Activated T-cell treated with anti-CD3 and anti-CD28 coated beads, Interleukin-2, amount 50 U/mL, for 72 hours (primary cell): Measurements from ENCODE around the gene TRAF7. TPM values are rescaled to one million over a fixed set of nuclear protein-coding genes. Genes with fewer than 3 reads are reported as not detected.
A peak's percentile ranks its signal among the peaks of the same experiment; 100 is the strongest.
"Not testable (repeated sequence)": the region's sequence is repeated elsewhere in the genome, so short reads cannot be mapped to it uniquely, and the experiment has no call there.

ENCODE experiments used
- ATAC-seq, 2 donors: fragments of 150-1000 bp; cut with Tn5 transposase; replicated peaks in 1 of 2; 2 replicates each; pipeline ENCODE4 v1.10.0; 2021; ENCODE audit warnings: moderate library complexity in 2 of 2, mild to moderate bottlenecking in 1 of 2
- DNase-seq, 2 donors: peaks; one replicate each; pipeline ENCODE4 v3.0.0; 2021 to 2022; ENCODE audit warnings: mixed read lengths in 1 of 2
- H3K27ac Mint-ChIP-seq: one replicate; pipeline ENCODE4 v1.8.0; 2022; ENCODE audit warnings: mild to moderate bottlenecking, moderate library complexity, mixed read lengths
- H3K27me3 Mint-ChIP-seq: one replicate; pipeline ENCODE4 v1.8.0; 2022; ENCODE audit warnings: low read depth, mixed read lengths
- H3K36me3 Mint-ChIP-seq, 2 donors: one replicate each; pipeline ENCODE4 v1.8.0; 2022; ENCODE audit warnings: mixed read lengths in 2 of 2, mild to moderate bottlenecking in 1 of 2; ENCODE audit not compliant: insufficient read depth in 2 of 2
- H3K4me1 Mint-ChIP-seq: one replicate; pipeline ENCODE4 v1.8.0; 2022; ENCODE audit warnings: low read depth, mixed read lengths
- H3K4me3 Mint-ChIP-seq, 2 donors: one replicate each; pipeline ENCODE4 v1.8.0; 2022; ENCODE audit warnings: mild to moderate bottlenecking in 2 of 2, mixed read lengths in 2 of 2, moderate library complexity in 2 of 2
- H3K9me3 Mint-ChIP-seq, 2 donors: one replicate each; pipeline ENCODE4 v1.8.0; 2022; ENCODE audit warnings: mixed read lengths in 2 of 2
- total RNA-seq, 2 donors: library from RNA; stranded (reverse); gene quantifications; one replicate each; pipeline ENCODE4 v1.2.3, GENCODE V29; 2022

TRAF7 gene
- total RNA-seq, 2 donors from 2014 or later, result 66.4 to 72.9 TPM

DNA sequence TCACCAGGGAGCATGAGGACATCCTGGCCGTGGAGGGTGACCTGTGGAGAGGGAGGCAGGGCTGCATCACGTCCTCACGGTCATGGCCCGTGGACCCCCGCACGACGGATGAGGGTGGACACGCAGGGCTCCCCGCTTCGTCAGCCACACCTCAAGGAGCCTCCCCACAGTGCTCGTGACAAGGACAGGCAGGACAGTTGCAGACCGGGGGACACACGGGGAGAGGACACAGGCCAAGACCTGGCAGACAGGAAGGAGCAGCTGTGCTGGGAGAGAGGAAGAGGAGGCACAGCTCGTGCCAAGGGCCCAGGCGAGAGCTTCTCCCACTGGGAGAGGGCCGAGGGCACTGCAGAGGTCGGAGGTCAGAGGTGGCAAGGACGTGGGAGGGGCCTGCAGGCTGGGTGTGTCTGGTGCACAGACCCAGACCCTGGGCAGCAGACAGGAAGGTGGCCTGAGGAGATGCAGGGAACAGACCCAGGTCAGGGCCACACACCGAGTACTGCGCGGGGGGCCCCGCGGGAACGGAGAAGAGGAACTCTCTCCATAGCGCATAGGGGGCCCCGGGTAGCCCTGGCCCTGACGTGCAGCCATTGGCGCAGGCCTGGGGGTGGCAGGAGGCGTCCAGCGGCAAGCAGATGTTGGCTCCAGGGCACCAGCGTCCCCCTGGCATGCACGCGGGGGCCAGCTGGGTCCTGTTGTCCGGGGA, 40.5 kb upstream of the TRAF7 start:
- H3K27ac Mint-ChIP-seq, ATAC-seq, H3K36me3 Mint-ChIP-seq, H3K9me3 Mint-ChIP-seq, H3K4me3 Mint-ChIP-seq, H3K4me1 Mint-ChIP-seq, H3K27me3 Mint-ChIP-seq, DNase-seq: not testable (repeated sequence)

GRCh38 chr16:2115591-2115973, 40.0 kb upstream of the TRAF7 start:
- ATAC-seq, result no peak
- H3K27ac Mint-ChIP-seq, result no peak overlapping the region
- no peaks in the 10 kb centered on the region for H3K36me3 Mint-ChIP-seq

GRCh38 chr16:2116428-2116827, 39.2 kb upstream of the TRAF7 start:
- not testable (repeated sequence) for H3K4me3 Mint-ChIP-seq, DNase-seq, H3K27me3 Mint-ChIP-seq, H3K36me3 Mint-ChIP-seq, H3K4me1 Mint-ChIP-seq, H3K9me3 Mint-ChIP-seq, H3K27ac Mint-ChIP-seq, ATAC-seq

More at GRCh38 chr16:2115591-2115973, 40.0 kb upstream of the TRAF7 start:
- Mint-ChIP-seq H3K4me3 (no peak overlapping the region), H3K27me3 (no peaks in the 10 kb centered on the region), H3K4me1 (no peaks in the 10 kb centered on the region), H3K9me3 (no peaks in the 10 kb centered on the region)
- DNase-seq, result no peak

- H3K4me1 Mint-ChIP-seq, H3K9me3 Mint-ChIP-seq, DNase-seq, H3K4me3 Mint-ChIP-seq, H3K27ac Mint-ChIP-seq, H3K27me3 Mint-ChIP-seq, H3K36me3 Mint-ChIP-seq, ATAC-seq: not testable (repeated sequence)
Measured at GRCh38 chr16:2117341-2117740, 38.2 kb upstream of the TRAF7 start.

DNA sequence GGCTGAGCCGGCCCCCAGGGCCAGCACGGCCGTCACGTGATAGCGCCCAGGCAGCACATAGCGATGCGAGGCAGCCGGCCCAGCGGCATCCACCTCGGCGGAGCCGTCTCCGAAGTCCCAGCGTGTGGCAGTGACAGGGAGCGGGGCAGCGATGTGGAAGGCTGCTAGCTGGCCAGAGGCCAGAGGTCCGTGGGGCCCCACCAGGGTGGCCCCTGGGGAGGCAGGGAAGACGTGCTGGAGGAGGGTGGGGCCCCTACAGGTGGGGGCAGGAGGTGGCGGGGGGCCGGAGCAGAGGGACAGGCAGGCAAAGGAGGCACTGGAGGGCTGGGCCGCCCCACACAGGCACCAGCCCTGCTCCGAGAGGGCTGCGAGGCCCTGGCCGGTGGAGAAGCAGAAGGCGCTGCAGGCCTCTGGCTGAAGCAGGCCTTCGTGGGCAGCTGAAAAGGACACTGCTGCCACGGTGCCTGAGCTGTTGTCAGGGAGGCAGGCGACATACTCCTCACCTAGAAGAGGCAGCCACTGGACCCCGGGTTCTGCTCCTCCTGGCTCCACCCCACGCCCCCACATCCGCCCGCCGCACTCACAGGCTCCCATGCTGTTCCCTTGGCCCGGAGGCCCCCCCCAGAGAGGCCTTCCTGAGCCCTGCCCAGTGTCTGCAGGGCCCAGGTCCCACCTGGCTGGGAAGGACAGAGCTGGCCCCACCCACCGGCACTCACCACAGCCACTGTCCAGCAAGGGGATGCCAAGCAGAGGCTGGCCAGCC, 37.4 kb upstream of the TRAF7 start:
- H3K27me3 Mint-ChIP-seq, H3K4me3 Mint-ChIP-seq, H3K9me3 Mint-ChIP-seq, DNase-seq, ATAC-seq, H3K27ac Mint-ChIP-seq, H3K4me1 Mint-ChIP-seq, H3K36me3 Mint-ChIP-seq: not testable (repeated sequence)

DNA sequence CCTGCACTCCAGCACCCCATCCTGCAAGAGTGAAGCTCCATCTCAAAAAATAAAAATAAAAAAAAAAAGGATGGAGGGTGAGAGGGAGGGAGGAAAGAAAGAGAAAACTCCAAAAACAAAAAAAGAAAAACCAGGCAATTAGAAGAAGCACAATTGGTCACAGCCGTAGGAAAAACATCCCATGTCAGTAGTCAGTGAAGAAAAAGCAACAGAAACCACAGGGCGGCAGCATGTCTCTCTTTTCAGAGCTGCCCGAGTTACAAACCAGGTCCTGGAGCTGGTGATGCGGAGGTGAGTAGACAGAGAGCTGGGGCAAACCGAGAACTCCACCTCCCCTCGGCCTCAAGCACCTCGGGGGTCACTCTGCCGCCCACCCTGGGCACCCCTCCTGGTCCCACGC, 34.3 kb upstream of the TRAF7 start:
- ATAC-seq, result peak; percentile 55 to 57
- not testable (repeated sequence) for H3K27ac Mint-ChIP-seq, H3K27me3 Mint-ChIP-seq, H3K4me3 Mint-ChIP-seq, H3K9me3 Mint-ChIP-seq, H3K36me3 Mint-ChIP-seq
- peaks cover 14% of the 10 kb centered on the region for H3K4me1 Mint-ChIP-seq
- peak; percentile 29 to 31 for DNase-seq

- ATAC-seq (no peak), DNase-seq (no peak)
- Mint-ChIP-seq H3K4me3 (no peak overlapping the region), H3K9me3 (no peaks in the 10 kb centered on the region), H3K4me1 (peaks cover 17% of the 10 kb centered on the region), H3K27ac (no peak overlapping the region), H3K27me3 (no peaks in the 10 kb centered on the region), H3K36me3 (no peaks in the 10 kb centered on the region)
Measured at GRCh38 chr16:2121853-2122252, 33.7 kb upstream of the TRAF7 start.

GRCh38 chr16:2122429-2122828, 33.2 kb upstream of the TRAF7 start:
- no peak overlapping the region for H3K4me3 Mint-ChIP-seq
- no peaks in the 10 kb centered on the region for H3K36me3 Mint-ChIP-seq
- H3K4me1 Mint-ChIP-seq, result peaks cover 21% of the 10 kb centered on the region
- DNase-seq (no peak), ATAC-seq (no peak)
- no peak overlapping the region for H3K27ac Mint-ChIP-seq
- H3K9me3 Mint-ChIP-seq, result no peaks in the 10 kb centered on the region
- no peaks in the 10 kb centered on the region for H3K27me3 Mint-ChIP-seq

GRCh38 chr16:2122934-2123683, 32.5 kb upstream of the TRAF7 start:
- H3K27me3 Mint-ChIP-seq, H3K27ac Mint-ChIP-seq, DNase-seq, ATAC-seq, H3K9me3 Mint-ChIP-seq, H3K4me3 Mint-ChIP-seq, H3K36me3 Mint-ChIP-seq: not testable (repeated sequence)
- peaks cover 21% of the 10 kb centered on the region for H3K4me1 Mint-ChIP-seq

DNA sequence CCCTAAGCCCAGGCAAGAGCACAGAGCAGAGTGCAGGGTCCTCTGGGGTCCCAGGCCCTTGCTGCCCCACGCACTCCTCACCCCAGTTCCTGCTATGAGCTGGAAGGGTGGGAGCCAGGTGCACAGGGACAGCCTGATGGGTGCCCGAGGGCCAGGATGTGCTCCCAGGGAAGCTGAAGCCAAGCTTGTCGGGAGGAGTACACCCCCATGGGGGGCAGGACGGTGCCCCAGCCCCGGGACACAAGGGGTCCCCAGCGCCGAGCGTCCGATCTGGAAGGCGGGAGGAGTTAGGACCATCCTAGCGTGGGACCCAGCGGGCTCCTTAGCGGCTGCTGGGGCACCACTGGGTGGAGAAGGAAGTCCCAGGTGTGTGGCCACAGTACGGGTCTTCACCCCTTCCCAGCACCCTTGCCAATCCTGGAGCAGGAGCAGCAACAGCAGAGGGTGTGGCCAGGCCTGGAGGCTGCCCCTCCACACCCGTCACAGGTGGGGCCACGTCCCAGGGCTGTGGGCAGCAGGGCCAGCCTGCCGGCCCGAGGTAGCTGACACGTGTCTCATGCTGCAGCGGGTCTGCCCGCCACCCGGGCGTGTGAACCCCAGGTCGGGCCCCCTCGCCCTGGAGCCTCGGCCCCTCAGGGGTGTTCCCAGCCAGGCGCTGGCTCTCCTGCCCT, 31.7 kb upstream of the TRAF7 start:
- not testable (repeated sequence) for H3K27ac Mint-ChIP-seq, ATAC-seq, H3K4me3 Mint-ChIP-seq, H3K27me3 Mint-ChIP-seq, H3K36me3 Mint-ChIP-seq, DNase-seq, H3K9me3 Mint-ChIP-seq
- H3K4me1 Mint-ChIP-seq, result peaks cover 28% of the 10 kb centered on the region

DNA sequence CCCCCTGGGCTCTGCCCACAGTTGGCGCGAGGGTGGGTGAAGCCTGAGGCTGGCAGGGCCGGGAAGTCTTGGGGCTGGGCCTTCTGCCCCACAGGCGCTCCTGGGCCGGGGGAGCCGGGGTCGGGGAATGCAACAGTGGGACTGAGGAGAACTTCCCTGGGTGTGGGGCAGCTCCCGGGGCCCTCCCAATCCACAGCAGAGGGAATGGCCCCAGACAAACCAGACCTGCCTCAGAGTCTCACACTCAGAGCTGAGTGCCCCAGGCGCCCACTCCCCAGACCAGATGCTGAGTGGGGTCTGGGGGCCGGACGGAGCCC, 31.2 kb upstream of the TRAF7 start:
- not testable (repeated sequence) for H3K27ac Mint-ChIP-seq, H3K4me3 Mint-ChIP-seq

DNA sequence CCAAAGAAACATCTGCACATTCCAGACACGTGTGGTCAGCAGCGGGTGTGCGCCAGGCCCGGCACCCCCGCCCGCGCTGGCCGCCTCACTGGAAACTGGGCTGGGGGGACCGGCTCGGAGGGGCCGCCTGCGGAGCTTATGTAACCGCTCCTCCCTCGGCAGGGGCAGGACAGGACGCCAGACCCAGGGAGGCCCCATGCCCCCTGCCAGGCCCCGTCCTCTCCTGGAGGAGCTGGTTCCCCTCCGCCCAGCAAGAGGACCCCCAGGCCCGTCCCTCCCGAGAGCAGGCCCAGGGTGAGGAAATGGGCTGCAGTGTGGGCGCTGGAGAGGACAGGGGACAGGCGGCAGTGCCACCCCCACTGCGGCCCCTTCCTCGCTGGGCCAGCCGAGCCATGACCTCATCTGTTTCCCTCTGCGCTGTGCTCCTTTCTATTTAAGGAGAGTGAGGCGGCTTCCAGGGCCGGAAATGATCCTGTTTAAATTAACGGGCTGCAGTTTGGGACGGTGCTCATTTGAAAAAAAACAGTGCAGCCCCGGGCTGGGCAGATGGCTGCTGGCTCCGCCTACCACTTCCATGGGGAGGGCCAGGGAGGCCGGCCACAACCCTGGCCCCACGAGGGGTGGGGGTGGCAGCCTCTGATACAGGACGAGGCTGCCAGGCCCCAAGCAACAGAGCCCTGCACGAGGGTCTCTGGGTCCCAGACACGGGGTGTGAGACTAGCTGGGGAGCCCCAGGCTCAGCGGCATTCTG, 30.7 kb upstream of the TRAF7 start:
- H3K27me3 Mint-ChIP-seq, DNase-seq, H3K36me3 Mint-ChIP-seq, ATAC-seq, H3K9me3 Mint-ChIP-seq, H3K27ac Mint-ChIP-seq, H3K4me3 Mint-ChIP-seq: not testable (repeated sequence)
- peaks cover 30% of the 10 kb centered on the region for H3K4me1 Mint-ChIP-seq

More for the DNA sequence above, 31.2 kb upstream of the TRAF7 start:
- not testable (repeated sequence) for H3K36me3 Mint-ChIP-seq, DNase-seq, H3K27me3 Mint-ChIP-seq, ATAC-seq, H3K9me3 Mint-ChIP-seq
- peaks cover 30% of the 10 kb centered on the region for H3K4me1 Mint-ChIP-seq
